IMR-90 (cell line): ENCODE data around the gene LRRC8E. TPM values are rescaled to one million over a fixed set of nuclear protein-coding genes. Genes with fewer than 3 reads are reported as not detected.

Source experiments
- ATAC-seq: fragments of 200-7000 bp; cut with Tn5 transposase; 2 replicates; pipeline ENCODE4 v1.9.1; 2020; ENCODE audit warnings: low read depth, mild to moderate bottlenecking, moderate library complexity
- BruUV-seq: library from RNA; stranded (reverse); fragments of 400-500 nt; replicated peaks from 2 replicates; lab custom pipeline; 2021; lab: Mats Ljungman, UMichigan
- CTCF ChIA-PET: fragments of 300-600 bp; formaldehyde crosslinking; extraction: SDS; loops from one replicate; lab custom pipeline; 2021; ENCODE audit warnings: antibody characterized with exemption; lab: Yijun Ruan, JAX
- POLR2A ChIA-PET: fragments of 300-600 bp; sonication (Branson Sonifier 250); formaldehyde crosslinking; loops from one replicate; lab custom pipeline; 2022; ENCODE audit warnings: antibody characterized with exemption; ENCODE audit not compliant: unreplicated experiment; lab: Charles Lee
- DNase-seq: peaks from one replicate; pipeline ENCODE4 v3.0.0; 2013
- H2AFZ ChIP-seq: replicated peaks from 2 replicates; pipeline ENCODE3; 2013; ENCODE audit warnings: low read length, mild to moderate bottlenecking; ENCODE audit not compliant: poor library complexity
- H2AK5ac ChIP-seq: 2 replicates; pipeline ENCODE4 v1.6.1; 2013; ENCODE audit warnings: low read depth, low read length, inconsistent platforms
- H2AK9ac ChIP-seq: replicated peaks from 2 replicates; pipeline ENCODE3; 2013; ENCODE audit warnings: mild to moderate bottlenecking, low read depth, low read length, moderate library complexity; ENCODE audit not compliant: poor library complexity
- H2BK120ac ChIP-seq: 2 replicates; pipeline ENCODE4 v1.6.1; 2013; ENCODE audit warnings: low read depth, low read length, inconsistent platforms
- H2BK15ac ChIP-seq: 3 replicates; pipeline ENCODE4 v1.6.1; 2013; ENCODE audit warnings: low read depth, low read length, inconsistent platforms
- H2BK20ac ChIP-seq: 2 replicates; pipeline ENCODE4 v1.6.1; 2013; ENCODE audit warnings: low read depth, mild to moderate bottlenecking, inconsistent platforms, low read length, moderate library complexity
- H2BK5ac ChIP-seq: 2 replicates; pipeline ENCODE4 v1.6.1; 2013; ENCODE audit warnings: mild to moderate bottlenecking, low read depth, low read length, inconsistent platforms; ENCODE audit not compliant: poor library complexity, severe bottlenecking
- H3K14ac ChIP-seq: replicated peaks from 2 replicates; pipeline ENCODE4 v1.6.1; 2013; ENCODE audit warnings: low read depth, low read length, inconsistent platforms
- H3K18ac ChIP-seq: 2 replicates; pipeline ENCODE4 v1.6.1; 2013; ENCODE audit warnings: low read depth, low read length, control low read depth
- H3K23ac ChIP-seq: 2 replicates; pipeline ENCODE4 v1.6.1; 2013; ENCODE audit warnings: low read depth, low read length, inconsistent platforms
- H3K27ac ChIP-seq: 2 replicates; pipeline ENCODE4 v1.5.1; 2013; ENCODE audit warnings: mild to moderate bottlenecking, control low read depth, low read length; ENCODE audit not compliant: insufficient read depth
- H3K27me3 ChIP-seq: 2 replicates; pipeline ENCODE4 v1.6.1; 2013; ENCODE audit warnings: low read length; ENCODE audit not compliant: control insufficient read depth, insufficient read depth
- H3K36me3 ChIP-seq: 2 replicates; pipeline ENCODE4 v1.6.1; 2013; ENCODE audit warnings: low read length, mixed read lengths; ENCODE audit not compliant: control insufficient read depth, insufficient read depth
- H3K4ac ChIP-seq: 2 replicates; pipeline ENCODE4 v1.6.1; 2013; ENCODE audit warnings: low read depth, low read length, inconsistent platforms
- H3K4me1 ChIP-seq: 2 replicates; pipeline ENCODE4 v1.6.1; 2013; ENCODE audit warnings: low read length, mixed read lengths; ENCODE audit not compliant: control insufficient read depth, insufficient read depth
- H3K4me2 ChIP-seq: 2 replicates; pipeline ENCODE4 v1.6.1; 2013; ENCODE audit warnings: low read depth, mild to moderate bottlenecking, control low read depth, low read length, moderate library complexity
- H3K4me3 ChIP-seq: 2 replicates; pipeline ENCODE4 v1.5.1; 2013; ENCODE audit warnings: low read depth, mild to moderate bottlenecking, control low read depth, low read length, moderate library complexity; ENCODE audit not compliant: insufficient read depth
- H3K56ac ChIP-seq: 2 replicates; pipeline ENCODE4 v1.6.1; 2013; ENCODE audit warnings: low read length, inconsistent platforms; ENCODE audit not compliant: insufficient read depth; ENCODE audit errors: extremely low read depth
- H3K79me1 ChIP-seq, 2 experiments: 2 replicates each; pipeline ENCODE4 v1.6.1; 2013; ENCODE audit warnings: low read length in 2 of 2, inconsistent platforms in 1 of 2, low read depth in 1 of 2
- H3K9ac ChIP-seq: 2 replicates; pipeline ENCODE4 v1.6.1; 2013; ENCODE audit warnings: low read depth, low read length, control low read depth
- H3K9me1 ChIP-seq: 2 replicates; pipeline ENCODE4 v1.6.1; 2013; ENCODE audit warnings: low read length, inconsistent platforms; ENCODE audit not compliant: insufficient read depth
- H3K9me3 ChIP-seq: 2 replicates; pipeline ENCODE4 v1.6.1; 2013; ENCODE audit warnings: low read length; ENCODE audit not compliant: control insufficient read depth, insufficient read depth
- H4K20me1 ChIP-seq: 2 replicates; pipeline ENCODE4 v1.6.1; 2013; ENCODE audit warnings: low read length, inconsistent platforms; ENCODE audit not compliant: insufficient read depth
- H4K5ac ChIP-seq: 2 replicates; pipeline ENCODE4 v1.6.1; 2013; ENCODE audit warnings: mild to moderate bottlenecking, low read depth, low read length, control low read depth
- H4K8ac ChIP-seq, 2 experiments: 2 replicates each; pipeline ENCODE4 v1.6.1; 2013; ENCODE audit warnings: low read depth in 2 of 2, low read length in 2 of 2, control low read depth in 1 of 2, inconsistent platforms in 1 of 2
- H4K91ac ChIP-seq: 2 replicates; pipeline ENCODE4 v1.6.1; 2013; ENCODE audit warnings: low read depth, low read length, inconsistent platforms; ENCODE audit not compliant: insufficient read depth
- CEBPB ChIP-seq: IDR thresholded peaks from 2 replicates; pipeline ENCODE4 v1.6.1; 2012; ENCODE audit warnings: low read depth, low read length, improper control_type of control experiment
- CTCF ChIP-seq: conservative IDR thresholded peaks from 2 replicates; pipeline ENCODE4 v1.5.1; 2012; ENCODE audit warnings: mild to moderate bottlenecking, low read depth, low read length, improper control_type of control experiment
- MXI1 ChIP-seq: IDR thresholded peaks from 2 replicates; pipeline ENCODE4 v1.6.1; 2012; ENCODE audit warnings: low read depth, mild to moderate bottlenecking, low read length, moderate library complexity, borderline replicate concordance
- NFE2L2 ChIP-seq: fragments of 150-350 bp; IDR thresholded peaks from 2 replicates; pipeline ENCODE4 v1.6.1; 2016; ENCODE audit warnings: low read depth, mild to moderate bottlenecking, low read length
- RAD21 ChIP-seq: IDR thresholded peaks from 2 replicates; pipeline ENCODE4 v1.6.1; 2012; ENCODE audit warnings: low read length, improper control_type of control experiment
- RFX5 ChIP-seq: IDR thresholded peaks from 2 replicates; pipeline ENCODE4 v1.8.0; 2012; ENCODE audit warnings: low read depth, mild to moderate bottlenecking, low read length, moderate library complexity
- WGBS, 2 experiments: methylation state at CpG; one replicate each; pipeline versions ENCODE4 v1.1.5 to v1.1.7; 2013; ENCODE audit warnings: missing lambda C conversion rate in 2 of 2; ENCODE audit not compliant: insufficient read length in 1 of 2; ENCODE audit errors: extremely low coverage in 2 of 2; 5-methylcytosine and 5-hydroxymethylcytosine counted together
- dilution Hi-C: fragments of 300-500 bp; cut with HindIII; formaldehyde crosslinking; loops from one replicate; pipeline ENCODE4 v1.14.3; 2018; ENCODE audit warnings: low sequenced_read_pairs; ENCODE audit not compliant: unreplicated experiment
- in situ Hi-C: fragments of 300-500 bp; cut with MboI; formaldehyde crosslinking; loops from 3 replicates; pipeline ENCODE4 v1.14.3; 2019; ENCODE audit warnings: low sequenced_read_pairs, inconsistent platforms, mixed read lengths
- intact Hi-C: fragments of 100-400 bp; cut with micrococcal nuclease; formaldehyde crosslinking; loops from 2 replicates; pipeline ENCODE4 v1.10.0; 2022
- polyA plus RNA-seq, 3 experiments: library from polyadenylated mRNA; depleted of rRNA; stranded (reverse); fragments of >200 nt; gene quantifications; 2 replicates each; pipeline ENCODE4 v1.2.3, GENCODE V29; 2012; ENCODE audit warnings: low replicate concordance in 1 of 3
- total RNA-seq: library from RNA; depleted of rRNA; stranded (reverse); fragments of >200 nt; gene quantifications from 2 replicates; pipeline ENCODE4 v1.2.3, GENCODE V29; 2012

LRRC8E gene
- total and polyA plus RNA-seq, 2 of the 4 experiments (the other 2 are of a cell fraction), result 6.4 to 7.2 TPM

DNA sequence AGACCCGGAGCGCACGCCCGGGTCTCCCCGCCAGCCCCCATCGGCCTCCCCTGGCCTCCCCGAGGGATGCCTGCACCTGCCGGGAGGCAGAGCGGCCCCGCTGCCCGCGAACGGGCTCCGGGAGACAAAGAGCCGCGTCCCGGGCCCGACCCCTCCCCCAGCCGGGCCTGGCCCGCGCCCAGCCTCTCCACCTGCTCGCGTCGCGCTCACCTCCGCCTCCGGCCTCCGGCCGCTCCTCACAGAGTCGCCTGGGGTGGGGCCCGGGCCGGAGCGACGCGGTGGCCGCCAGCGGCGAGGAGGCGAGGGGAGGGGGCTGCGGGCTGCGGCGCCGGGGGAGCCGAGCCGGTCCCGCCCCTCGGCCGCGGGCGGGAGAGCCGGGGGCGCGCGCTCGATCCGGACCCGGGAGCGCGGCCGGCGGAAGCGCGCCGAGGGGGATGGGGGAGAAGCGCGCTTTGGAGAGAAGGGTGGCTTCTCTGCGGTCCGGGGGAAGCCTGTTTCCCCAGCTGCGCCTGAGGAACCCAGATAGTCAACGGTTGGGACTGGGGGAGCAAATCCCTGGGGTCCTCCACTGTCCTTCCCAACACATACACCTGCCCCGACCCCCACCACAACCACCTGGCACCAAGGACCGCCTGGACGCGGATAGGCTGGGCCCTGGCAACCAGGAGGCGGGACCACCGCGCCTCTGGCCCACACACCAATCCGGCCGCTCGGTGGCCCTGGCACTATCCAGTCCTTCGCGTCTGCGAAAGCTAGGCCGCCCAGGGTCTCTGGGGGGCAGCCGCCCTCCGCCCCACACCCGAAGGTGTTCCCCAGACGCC, 14.0 kb upstream of the LRRC8E start, which contains the start of gene PRR36 (continued):
- TF ChIP-seq CTCF, result no peak

GRCh38 chr19:7874897-7875273, 13.4 kb upstream of the LRRC8E start:
- H2AK5ac ChIP-seq, result no peak overlapping the region; the same call in 1 of the 2 replicates
- intact Hi-C loops, result no loop called here
- POLR2A ChIA-PET, result no interaction called here
- no peak for ATAC-seq
- H3K14ac ChIP-seq, result no peak overlapping the region
- H4K91ac ChIP-seq, result no peak overlapping the region
- H4K20me1 ChIP-seq, result peaks cover 8% of the 10 kb centered on the region
- H4K8ac ChIP-seq, result no peak overlapping the region
- DNase-seq, result no peak
- no peak overlapping the region for H2BK20ac ChIP-seq
- dilution Hi-C loops, result no loop called here
- H3K4me1 ChIP-seq, result peaks cover 7% of the 10 kb centered on the region; the same call in 1 of the 2 replicates
- H3K27ac ChIP-seq, result no peak overlapping the region
- 66% methylated on average over 5 of the region's 12 CpGs; no CpG with 5 or more reads in 1 of the 2 experiments for WGBS, 2 experiments
- no peak overlapping the region for H2AK9ac ChIP-seq
- H3K4ac ChIP-seq, result no peak overlapping the region
- H2BK15ac ChIP-seq, result no peak overlapping the region
- H3K27me3 ChIP-seq, result peaks cover 32% of the 10 kb centered on the region
- CTCF ChIA-PET, result no interaction called here
- no peak overlapping the region for H3K56ac ChIP-seq
- H3K23ac ChIP-seq, result no peak overlapping the region
- peak overlapping the region; percentile 81 for H2AFZ ChIP-seq
- BruUV-seq, result no TSS peak
- H3K36me3 ChIP-seq, result no peaks in the 10 kb centered on the region
- TF ChIP-seq MXI1 (no peak), NFE2L2 (no peak), RAD21 (no peak), RFX5 (no peak), CEBPB (no peak)
- H3K79me1 ChIP-seq, result no peaks in the 10 kb centered on the region
- no peak overlapping the region for H2BK5ac ChIP-seq
- no peak overlapping the region for H3K18ac ChIP-seq
- in situ Hi-C loops, result no loop called here
- H4K5ac ChIP-seq, result no peak overlapping the region
- H3K4me3 ChIP-seq, result no peak overlapping the region
- H3K9me1 ChIP-seq, result no peaks in the 10 kb centered on the region
- H3K4me2 ChIP-seq, result no peak overlapping the region
- no peak overlapping the region for H3K9ac ChIP-seq
- H3K9me3 ChIP-seq, result no peaks in the 10 kb centered on the region
- H2BK120ac ChIP-seq, result no peak overlapping the region
